GM12878 (cell line): ENCODE results near the gene GZF1. TPM values are rescaled to one million over a fixed set of nuclear protein-coding genes. Genes with fewer than 3 reads are reported as not detected.

Source experiments
- ATAC-seq: fragments of 200-7000 bp; cut with Tn5 transposase; 3 replicates; pipeline ENCODE4 v1.9.1; 2020; ENCODE audit warnings: mild to moderate bottlenecking, moderate library complexity
- BruUV-seq: library from RNA; stranded (reverse); fragments of 400-500 nt; replicated peaks from 2 replicates; lab custom pipeline; 2021; lab: Mats Ljungman, UMichigan
- CTCF ChIA-PET: fragments of 300-600 bp; sonication (Branson Sonifier 250); formaldehyde crosslinking; extraction: SDS; loops from one replicate; lab custom pipeline; 2021; ENCODE audit warnings: inconsistent platforms; lab: Yijun Ruan, JAX
- POLR2A ChIA-PET: fragments of 350-600 bp; formaldehyde crosslinking; extraction: SDS; loops from one replicate; lab custom pipeline; 2021; ENCODE audit warnings: inconsistent platforms; lab: Charles Lee
- RAD21 ChIA-PET: fragments of 300-600 bp; sonication (Branson Sonifier 250); formaldehyde crosslinking; loops from one replicate; lab custom pipeline; 2023; ENCODE audit warnings: antibody characterized with exemption; ENCODE audit not compliant: unreplicated experiment; lab: Charles Lee
- SMC1A ChIA-PET: fragments of 300-600 bp; sonication (Branson Sonifier 250); formaldehyde crosslinking; loops from one replicate; lab custom pipeline; 2023; ENCODE audit not compliant: unreplicated experiment, uncharacterized antibody; lab: Charles Lee
- DNase-seq: peaks from one replicate; pipeline ENCODE4 v3.0.0-alpha.2; 2011; ENCODE audit warnings: low read depth, low spot score
- FAIRE-seq: peaks from 3 replicates; lab custom pipeline; 2011; peaks lifted over from hg19 to GRCh38; lab: Jason Lieb, UNC
- H2AFZ ChIP-seq: 2 replicates; pipeline ENCODE4 v1.6.0; 2011; ENCODE audit warnings: low read depth, low read length, control low read depth; ENCODE audit not compliant: control insufficient read depth
- H3K27ac ChIP-seq: 2 replicates; pipeline ENCODE4 v1.5.1; 2011; ENCODE audit warnings: control low read depth; ENCODE audit not compliant: control insufficient read depth, insufficient read depth
- H3K27me3 ChIP-seq, 2 experiments: replicated peaks in 1 of 2; 2 replicates each; pipeline versions ENCODE4 v1.6.0 to v1.6.1; 2011; ENCODE audit warnings: low read length in 1 of 2; ENCODE audit not compliant: control insufficient read depth in 2 of 2, insufficient read depth in 2 of 2
- H3K36me3 ChIP-seq, 2 experiments: 2 replicates each; pipeline ENCODE4 v1.5.1; 2011; ENCODE audit warnings: low read length in 1 of 2; ENCODE audit not compliant: control insufficient read depth in 2 of 2, insufficient read depth in 2 of 2
- H3K4me1 ChIP-seq: 2 replicates; pipeline ENCODE4 v1.6.1; 2011; ENCODE audit warnings: mild to moderate bottlenecking, low read length, moderate library complexity, mixed read lengths; ENCODE audit not compliant: control insufficient read depth, insufficient read depth
- H3K4me2 ChIP-seq: 2 replicates; pipeline ENCODE4 v1.6.0; 2011; ENCODE audit warnings: control low read depth; ENCODE audit not compliant: control insufficient read depth, insufficient read depth
- H3K4me3 ChIP-seq: fragments of 200-600 bp; sonication (generic); 2 replicates; pipeline ENCODE4 v1.5.1; 2016
- H3K79me2 ChIP-seq: 2 replicates; pipeline ENCODE4 v1.6.0; 2011; ENCODE audit warnings: low read length; ENCODE audit not compliant: control insufficient read depth, insufficient read depth
- H3K9ac ChIP-seq: 2 replicates; pipeline ENCODE4 v1.8.0; 2011; ENCODE audit warnings: low read length, control low read depth, mixed read lengths; ENCODE audit not compliant: control insufficient read depth, insufficient read depth
- H3K9me3 ChIP-seq: replicated peaks from 3 replicates; pipeline ENCODE4 v1.5.1; 2011; ENCODE audit warnings: mild to moderate bottlenecking, low read length; ENCODE audit not compliant: control insufficient read depth, insufficient read depth
- H4K20me1 ChIP-seq: 2 replicates; pipeline ENCODE4 v1.6.0; 2011; ENCODE audit not compliant: control insufficient read depth, insufficient read depth
- DPF2 ChIP-seq: fragments of 450-650 bp; IDR thresholded peaks from 2 replicates; pipeline ENCODE4 v1.6.1; 2017; ENCODE audit warnings: mild to moderate bottlenecking
- POLR2A ChIP-seq: IDR thresholded peaks from 2 replicates; pipeline ENCODE4 v1.6.1; 2011; ENCODE audit warnings: low read depth, mild to moderate bottlenecking, low read length
- TARDBP ChIP-seq: IDR thresholded peaks from 2 replicates; pipeline ENCODE4 v1.6.1; 2016; ENCODE audit warnings: borderline replicate concordance
- YY1 ChIP-seq: IDR thresholded peaks from 2 replicates; pipeline ENCODE4 v1.6.1; 2011; ENCODE audit warnings: low read depth, mild to moderate bottlenecking, low read length
- ZSCAN29 ChIP-seq: fragments of 450-650 bp; IDR thresholded peaks from 2 replicates; pipeline ENCODE4 v1.6.1; 2017; ENCODE audit warnings: mild to moderate bottlenecking, moderate library complexity
- WGBS: methylation state at CpG from one replicate; pipeline ENCODE4 v1.1.6; 2016; ENCODE audit warnings: low lambda C conversion rate; ENCODE audit not compliant: insufficient replicate concordance, insufficient coverage; ENCODE audit errors: missing lambda C conversion rate; 5-methylcytosine and 5-hydroxymethylcytosine counted together
- in situ Hi-C: fragments of 300-500 bp; cut with MboI; formaldehyde crosslinking; loops from 9 replicates; pipeline ENCODE4 v1.14.3; 2018; ENCODE audit warnings: mixed read lengths
- intact Hi-C: fragments of 100-400 bp; cut with micrococcal nuclease; formaldehyde crosslinking; loops from one replicate; pipeline ENCODE4 v1.14.2; 2022; ENCODE audit not compliant: unreplicated experiment
- polyA plus RNA-seq, 11 experiments: library from polyadenylated mRNA; depleted of rRNA in 4 of 11; unstranded in 6 of 11; stranded (reverse) in 5 of 11; fragments of >200 nt; fragmentation: Nextera tagmentation in 4 of 11; fragmentation: Illumina TruSeq in 1 of 11; extraction: Ambion mirVana in 4 of 11; extraction: Trizol in 1 of 11; gene quantifications; 1 replicate in 1 of 11; 2 replicates in 10 of 11; pipeline versions ENCODE4 v1.2.1 to v1.2.3, GENCODE V29; 2011 to 2016; ENCODE audit warnings: inconsistent platforms in 2 of 11, missing spikeins in 2 of 11, low read depth in 1 of 11
- total RNA-seq, 4 experiments: library from RNA; depleted of rRNA in 3 of 4; stranded (reverse); fragments of >200 nt in 3 of 4; fragmentation: Illumina TruSeq in 1 of 4; extraction: Trizol in 1 of 4; gene quantifications; 2 replicates each; pipeline versions ENCODE4 v1.2.1 to v1.2.3, GENCODE V29; 2013 to 2021
- TF ChIP-seq, protein P1 (sequence below): fragments of 450-650 bp; IDR thresholded peaks from 2 replicates; pipeline ENCODE4 v1.6.1; 2017; ENCODE audit warnings: mild to moderate bottlenecking, moderate library complexity
- TF ChIP-seq, protein P2 (sequence below): fragments of 450-650 bp; IDR thresholded peaks from 2 replicates; pipeline ENCODE4 v1.6.1; 2018; ENCODE audit warnings: borderline replicate concordance, mild to moderate bottlenecking; ENCODE audit not compliant: partially characterized antibody

The GZF1 gene
- total and polyA plus RNA-seq, 10 of the 15 experiments (the other 5 are each of a cell fraction or from before 2014, with no cell fraction given): 2.2 to 19.5 (median 9.7) TPM

DNA sequence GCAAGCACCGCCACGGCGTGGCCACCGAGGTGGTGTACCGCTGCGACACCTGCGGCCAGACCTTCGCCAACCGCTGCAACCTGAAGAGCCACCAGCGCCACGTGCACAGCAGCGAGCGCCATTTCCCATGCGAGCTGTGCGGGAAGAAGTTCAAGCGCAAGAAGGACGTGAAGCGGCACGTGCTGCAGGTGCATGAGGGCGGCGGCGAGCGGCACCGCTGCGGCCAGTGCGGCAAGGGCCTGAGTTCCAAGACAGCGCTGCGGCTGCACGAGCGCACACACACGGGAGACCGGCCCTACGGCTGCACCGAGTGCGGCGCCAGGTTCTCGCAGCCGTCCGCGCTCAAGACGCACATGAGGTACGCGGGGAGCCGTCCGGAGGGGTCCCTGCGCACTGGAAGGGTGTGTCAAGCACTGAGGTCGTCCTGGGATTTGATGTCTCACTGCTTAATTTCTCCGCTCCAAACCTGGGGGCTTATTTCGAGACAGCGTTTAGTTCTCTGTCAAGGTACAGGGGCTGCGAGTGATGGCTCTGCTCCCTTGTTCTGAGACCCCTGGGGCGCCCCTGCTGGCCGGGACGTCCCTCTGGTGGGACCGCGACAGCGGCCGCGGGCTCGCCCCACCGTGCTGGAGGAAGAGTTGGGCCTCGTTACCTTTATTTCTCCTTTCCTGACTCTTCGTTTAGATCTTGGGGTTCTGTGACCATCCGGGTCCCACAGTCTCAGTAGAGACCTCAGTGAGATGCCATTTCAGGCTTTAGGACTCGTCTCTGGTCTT lies 3.6 kb downstream of the GZF1 start:
- H3K4me3 ChIP-seq: 0 out of 2 replicates have a peak overlapping the region, but pooled peaks have one; percentile 16
- H3K4me1 ChIP-seq: peaks cover 23% of the 10 kb centered on the region
- in situ Hi-C loops: loop anchor here (25.0 kb wide), 2 partner anchors 1697 to 1897 kb away; partner anchors contain the start of gene ACSS1
- H3K27ac ChIP-seq: no peak overlapping the region
- DNase-seq (no peak), ATAC-seq (no peak), FAIRE-seq (no peak)
- ChIA-PET CTCF (interaction anchor here (2.7 kb wide), 1 partner anchor 15 kb away, joined by 11 read pairs; the partner anchor contains the start of gene NXT1), RAD21 (no interaction called here), POLR2A (interaction anchor here (1.0 kb wide), 1 partner anchor 48 kb away, joined by 3 read pairs; no protein-coding TSS in a partner anchor), SMC1A (interaction anchor here (2.3 kb wide), 1 partner anchor 51 kb away, joined by 6 read pairs; no protein-coding TSS in a partner anchor)
- TF ChIP-seq TARDBP: no peak
- TF ChIP-seq, protein P1, sequence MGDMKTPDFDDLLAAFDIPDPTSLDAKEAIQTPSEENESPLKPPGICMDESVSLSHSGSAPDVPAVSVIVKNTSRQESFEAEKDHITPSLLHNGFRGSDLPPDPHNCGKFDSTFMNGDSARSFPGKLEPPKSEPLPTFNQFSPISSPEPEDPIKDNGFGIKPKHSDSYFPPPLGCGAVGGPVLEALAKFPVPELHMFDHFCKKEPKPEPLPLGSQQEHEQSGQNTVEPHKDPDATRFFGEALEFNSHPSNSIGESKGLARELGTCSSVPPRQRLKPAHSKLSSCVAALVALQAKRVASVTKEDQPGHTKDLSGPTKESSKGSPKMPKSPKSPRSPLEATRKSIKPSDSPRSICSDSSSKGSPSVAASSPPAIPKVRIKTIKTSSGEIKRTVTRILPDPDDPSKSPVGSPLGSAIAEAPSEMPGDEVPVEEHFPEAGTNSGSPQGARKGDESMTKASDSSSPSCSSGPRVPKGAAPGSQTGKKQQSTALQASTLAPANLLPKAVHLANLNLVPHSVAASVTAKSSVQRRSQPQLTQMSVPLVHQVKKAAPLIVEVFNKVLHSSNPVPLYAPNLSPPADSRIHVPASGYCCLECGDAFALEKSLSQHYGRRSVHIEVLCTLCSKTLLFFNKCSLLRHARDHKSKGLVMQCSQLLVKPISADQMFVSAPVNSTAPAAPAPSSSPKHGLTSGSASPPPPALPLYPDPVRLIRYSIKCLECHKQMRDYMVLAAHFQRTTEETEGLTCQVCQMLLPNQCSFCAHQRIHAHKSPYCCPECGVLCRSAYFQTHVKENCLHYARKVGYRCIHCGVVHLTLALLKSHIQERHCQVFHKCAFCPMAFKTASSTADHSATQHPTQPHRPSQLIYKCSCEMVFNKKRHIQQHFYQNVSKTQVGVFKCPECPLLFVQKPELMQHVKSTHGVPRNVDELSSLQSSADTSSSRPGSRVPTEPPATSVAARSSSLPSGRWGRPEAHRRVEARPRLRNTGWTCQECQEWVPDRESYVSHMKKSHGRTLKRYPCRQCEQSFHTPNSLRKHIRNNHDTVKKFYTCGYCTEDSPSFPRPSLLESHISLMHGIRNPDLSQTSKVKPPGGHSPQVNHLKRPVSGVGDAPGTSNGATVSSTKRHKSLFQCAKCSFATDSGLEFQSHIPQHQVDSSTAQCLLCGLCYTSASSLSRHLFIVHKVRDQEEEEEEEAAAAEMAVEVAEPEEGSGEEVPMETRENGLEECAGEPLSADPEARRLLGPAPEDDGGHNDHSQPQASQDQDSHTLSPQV: no peak
- TF ChIP-seq, protein P2, sequence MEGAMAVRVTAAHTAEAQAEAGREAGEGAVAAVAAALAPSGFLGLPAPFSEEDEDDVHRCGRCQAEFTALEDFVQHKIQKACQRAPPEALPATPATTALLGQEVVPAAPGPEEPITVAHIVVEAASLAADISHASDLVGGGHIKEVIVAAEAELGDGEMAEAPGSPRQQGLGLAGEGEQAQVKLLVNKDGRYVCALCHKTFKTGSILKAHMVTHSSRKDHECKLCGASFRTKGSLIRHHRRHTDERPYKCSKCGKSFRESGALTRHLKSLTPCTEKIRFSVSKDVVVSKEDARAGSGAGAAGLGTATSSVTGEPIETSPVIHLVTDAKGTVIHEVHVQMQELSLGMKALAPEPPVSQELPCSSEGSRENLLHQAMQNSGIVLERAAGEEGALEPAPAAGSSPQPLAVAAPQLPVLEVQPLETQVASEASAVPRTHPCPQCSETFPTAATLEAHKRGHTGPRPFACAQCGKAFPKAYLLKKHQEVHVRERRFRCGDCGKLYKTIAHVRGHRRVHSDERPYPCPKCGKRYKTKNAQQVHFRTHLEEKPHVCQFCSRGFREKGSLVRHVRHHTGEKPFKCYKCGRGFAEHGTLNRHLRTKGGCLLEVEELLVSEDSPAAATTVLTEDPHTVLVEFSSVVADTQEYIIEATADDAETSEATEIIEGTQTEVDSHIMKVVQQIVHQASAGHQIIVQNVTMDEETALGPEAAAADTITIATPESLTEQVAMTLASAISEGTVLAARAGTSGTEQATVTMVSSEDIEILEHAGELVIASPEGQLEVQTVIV: no peak
- TF ChIP-seq POLR2A: peak; percentile 43
- no peak for TF ChIP-seq DPF2
- no peak for TF ChIP-seq YY1
- TF ChIP-seq ZSCAN29: no peak
- no TSS peak for BruUV-seq
- H4K20me1 ChIP-seq: no peaks in the 10 kb centered on the region
- peak overlapping the region; percentile 66; the same call in 1 of the 2 replicates for H3K4me2 ChIP-seq
- no peak overlapping the region for H2AFZ ChIP-seq
- WGBS: 97% methylated on average over 49 of the region's 65 CpGs
- H3K36me3 ChIP-seq: peaks cover 7 to 14% of the 10 kb centered on the region in 2 experiments
- intact Hi-C loops: no loop called here
- H3K9ac ChIP-seq: no peak overlapping the region
- no peaks in the 10 kb centered on the region for H3K9me3 ChIP-seq
- H3K27me3 ChIP-seq: no peaks in the 10 kb centered on the region
- H3K79me2 ChIP-seq: peaks cover 57% of the 10 kb centered on the region
